Bone marrow (tissue), 2 donors: ENCODE results near the gene KIAA1958.

Source experiments
- DNase-seq, 2 donors: peaks; one replicate each; lab custom pipeline; 2025; lab: John Stamatoyannopoulos, UW

Gene KIAA1958

DNA sequence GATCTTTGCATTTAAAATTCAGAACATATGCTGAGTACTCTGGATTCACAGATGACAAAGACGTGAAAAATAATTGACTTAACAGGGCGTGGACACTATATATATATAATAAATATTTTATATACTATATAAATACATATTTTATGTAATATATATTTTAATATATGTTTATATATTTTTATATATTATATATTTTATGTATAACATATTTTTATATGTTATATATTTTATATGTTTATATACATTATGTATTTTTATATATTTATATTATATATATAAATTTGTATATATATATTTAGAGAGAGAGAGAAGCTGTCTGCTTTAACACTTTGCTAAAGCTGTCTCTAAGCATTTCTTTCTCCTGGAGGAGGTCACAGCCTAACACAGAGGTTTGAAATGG is 118.2 kb downstream of the KIAA1958 start:
- no peak for DNase-seq

DNA sequence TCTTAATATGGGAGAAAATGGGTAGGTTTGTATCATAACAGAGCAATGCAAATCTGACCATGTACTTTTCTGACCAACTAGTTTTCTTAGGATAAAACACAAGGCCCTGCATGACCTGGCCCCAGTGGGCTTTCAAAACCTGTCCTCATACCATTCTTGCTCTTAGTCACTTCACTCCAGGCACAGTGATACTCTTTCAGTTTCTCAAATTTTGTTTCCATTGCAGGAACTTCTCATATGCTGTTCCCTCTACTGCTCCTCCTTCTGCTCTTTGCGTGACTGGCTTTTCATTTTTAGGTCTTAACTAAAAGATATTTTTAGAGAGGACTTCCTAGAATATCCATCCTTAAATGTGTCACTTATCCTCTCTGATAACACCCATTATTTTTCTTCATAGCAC is 118.9 kb downstream of the KIAA1958 start:
- no peak for DNase-seq

DNA sequence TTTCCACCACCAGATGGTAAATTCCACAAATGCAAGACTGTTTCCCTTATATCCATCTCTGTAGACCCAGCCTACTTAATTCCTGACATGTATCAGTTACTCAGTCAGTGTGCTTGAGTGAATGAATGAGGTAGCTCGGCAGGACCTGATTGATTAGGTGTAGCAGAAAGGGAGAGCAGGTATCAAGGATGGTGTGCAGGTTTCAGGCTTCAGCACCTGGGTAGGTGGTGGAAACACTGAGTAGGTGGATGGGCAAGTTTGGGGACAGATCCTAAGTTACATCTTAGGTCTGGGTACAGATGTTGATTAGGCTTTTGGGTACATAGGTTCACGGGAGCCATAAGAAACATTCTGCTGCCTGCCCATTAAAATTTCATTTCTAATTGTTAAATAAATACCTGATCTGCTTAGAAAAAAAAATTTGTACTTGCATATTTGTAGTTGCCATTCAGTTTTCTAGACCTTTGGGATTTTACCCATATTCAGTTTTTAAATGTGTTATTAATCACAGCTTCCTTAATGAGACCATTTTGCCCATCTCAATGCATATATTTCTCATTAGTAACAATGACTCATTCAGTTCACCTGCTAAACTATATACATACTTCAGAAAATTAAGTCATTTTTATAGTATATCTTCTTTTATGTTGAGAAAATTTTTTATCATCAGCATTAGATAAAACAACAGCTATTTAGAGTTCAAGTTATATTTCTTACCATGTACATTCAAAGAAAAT is 119.5 kb downstream of the KIAA1958 start:
- DNase-seq = no peak

DNA sequence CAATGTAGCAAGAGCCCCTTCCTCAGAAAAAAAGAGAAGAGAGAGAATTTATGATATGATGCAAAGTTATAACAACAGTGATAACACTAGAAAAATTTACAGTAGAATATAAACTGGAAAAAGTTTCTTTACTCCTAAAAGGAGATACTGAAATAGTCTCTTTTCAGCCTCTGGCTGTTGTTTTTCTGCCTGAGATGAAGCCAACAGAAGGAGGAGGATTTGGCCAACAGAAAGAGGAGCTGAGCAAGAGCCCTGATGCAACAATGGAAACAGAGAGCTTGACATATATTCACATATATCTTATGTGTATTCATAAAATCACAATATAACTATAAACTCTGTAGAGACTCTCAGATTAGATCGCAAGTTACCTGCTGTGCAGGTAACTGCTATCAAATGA is 122.2 kb downstream of the KIAA1958 start:
- no peak for DNase-seq

DNA sequence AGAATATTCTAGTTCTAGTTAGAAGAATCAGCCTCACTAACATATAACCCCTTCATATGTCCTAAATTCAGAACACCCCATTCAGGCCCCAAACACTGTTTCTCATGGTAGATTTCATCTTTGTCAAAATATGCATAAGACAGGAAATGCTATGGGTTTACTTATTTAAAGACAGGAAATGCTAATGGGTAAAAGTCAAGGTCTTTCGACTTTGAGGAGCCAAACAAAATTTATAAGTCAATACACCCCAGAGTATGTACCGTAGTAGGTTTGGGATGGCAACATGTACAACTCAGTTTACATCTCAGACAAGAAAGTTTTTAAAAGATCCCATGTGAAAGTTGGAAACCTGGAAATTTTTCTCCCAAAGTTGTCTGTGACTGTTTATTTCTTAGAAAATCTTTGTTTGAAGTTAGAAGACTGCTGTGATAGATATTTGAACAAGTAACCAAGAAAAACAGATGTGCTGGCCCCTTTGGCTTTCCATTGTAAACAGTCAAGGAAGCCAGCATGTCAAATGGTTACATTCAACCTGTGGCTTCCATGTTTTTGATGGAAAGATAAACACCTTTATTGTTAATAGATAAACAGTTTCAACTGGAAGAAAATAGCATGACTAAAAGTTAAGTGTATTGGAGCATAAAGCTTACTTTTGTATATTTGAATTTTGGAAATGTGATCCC is 129.1 kb downstream of the KIAA1958 start:
- DNase-seq = no peak

DNA sequence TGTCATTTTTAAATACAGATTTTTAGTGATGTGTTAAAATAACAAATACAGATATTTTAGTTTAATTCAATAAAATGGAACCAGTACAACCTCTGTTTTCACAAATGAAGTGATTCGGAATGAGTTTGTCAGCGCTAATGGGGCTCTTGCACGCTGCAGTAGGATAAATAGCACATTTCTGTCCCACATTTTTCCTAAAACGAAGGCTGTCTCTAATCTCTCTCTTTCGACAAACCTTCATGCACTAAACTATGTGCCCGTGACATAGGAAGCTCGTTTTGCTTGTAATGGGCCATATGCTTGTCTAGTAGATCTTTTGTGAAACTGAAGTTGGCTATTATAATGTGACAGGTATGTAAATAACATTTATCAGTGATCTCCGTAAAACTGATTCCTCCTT is 130.7 kb downstream of the KIAA1958 start:
- DNase-seq = no peak

DNA sequence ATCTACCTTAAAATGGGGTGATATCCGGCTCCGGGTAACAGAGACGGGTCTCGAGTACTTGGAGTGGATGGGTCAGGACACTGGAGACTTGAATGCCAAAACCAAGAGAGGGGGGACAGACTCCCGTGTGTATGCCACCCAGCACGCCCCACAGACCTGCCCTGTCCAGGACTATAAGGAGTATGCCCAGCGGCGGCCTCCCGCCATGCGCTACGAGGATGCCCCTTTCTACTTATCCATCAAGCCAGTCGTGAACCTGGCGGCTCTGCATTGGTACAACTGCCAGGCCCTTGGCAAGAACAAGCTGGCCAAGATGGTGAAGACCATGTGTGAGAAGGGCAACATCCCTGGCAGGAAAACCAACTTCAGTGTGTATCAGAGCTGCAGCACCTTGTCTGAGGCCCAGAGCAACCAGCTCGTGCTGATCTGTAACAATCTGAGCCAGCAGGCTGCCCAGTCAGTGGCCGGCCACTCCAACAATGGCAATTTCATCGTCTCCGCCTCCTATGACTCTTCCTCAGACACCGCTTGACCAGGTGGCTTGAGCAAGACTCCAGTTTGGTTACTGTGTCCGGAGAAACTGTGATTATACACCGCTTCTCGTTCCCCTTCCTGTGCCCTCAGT is 131.9 kb downstream of the KIAA1958 start:
- DNase-seq = no peak

DNA sequence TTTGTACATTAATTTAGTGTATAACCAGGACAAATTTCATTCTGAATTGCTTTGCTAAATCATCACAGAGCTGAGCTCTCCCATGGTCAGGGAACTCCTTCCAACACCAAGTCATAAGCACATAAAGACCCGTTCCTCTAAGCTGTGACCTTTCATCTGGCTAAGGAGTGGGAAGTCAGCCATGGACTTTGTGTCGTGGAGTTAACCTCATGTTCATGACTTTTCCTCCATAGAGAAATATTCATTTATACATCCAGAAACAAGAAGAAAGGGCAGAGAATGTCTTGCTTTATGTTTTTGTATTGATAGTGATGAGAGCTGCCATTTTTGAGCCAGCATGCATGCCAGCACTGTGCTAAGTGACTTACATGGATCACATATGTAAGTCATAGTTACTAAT is 133.8 kb downstream of the KIAA1958 start:
- no peak for DNase-seq

DNA sequence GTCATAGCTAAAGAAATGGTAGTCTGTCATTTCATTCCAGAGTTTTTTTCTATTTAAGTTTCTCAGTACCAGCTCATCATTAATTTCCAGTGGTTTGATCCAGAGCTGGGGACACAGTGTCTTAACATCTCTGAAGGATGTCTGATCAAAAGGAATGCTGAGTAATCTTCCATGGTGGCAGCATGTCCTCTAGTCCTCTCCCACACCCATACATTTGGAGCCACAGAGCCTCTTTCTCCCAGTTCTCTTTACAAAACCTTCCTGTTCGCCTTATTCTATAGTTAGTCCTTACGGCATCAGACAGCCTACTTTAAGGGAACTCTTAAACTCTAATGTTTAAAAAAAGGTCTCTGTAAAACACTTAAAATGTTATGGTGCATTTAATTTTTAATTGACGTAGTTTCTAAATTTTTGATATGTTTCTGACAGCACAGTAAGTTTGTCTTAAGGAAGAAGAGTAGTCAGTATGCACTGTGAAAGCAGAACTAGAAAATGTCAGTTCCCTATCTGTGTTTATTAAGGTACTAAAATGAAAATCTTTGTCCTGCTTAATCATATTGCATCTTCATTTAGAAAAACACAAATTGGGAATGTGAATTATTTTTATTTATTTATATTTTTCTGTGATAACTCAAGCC is 134.5 kb downstream of the KIAA1958 start:
- DNase-seq = no peak

DNA sequence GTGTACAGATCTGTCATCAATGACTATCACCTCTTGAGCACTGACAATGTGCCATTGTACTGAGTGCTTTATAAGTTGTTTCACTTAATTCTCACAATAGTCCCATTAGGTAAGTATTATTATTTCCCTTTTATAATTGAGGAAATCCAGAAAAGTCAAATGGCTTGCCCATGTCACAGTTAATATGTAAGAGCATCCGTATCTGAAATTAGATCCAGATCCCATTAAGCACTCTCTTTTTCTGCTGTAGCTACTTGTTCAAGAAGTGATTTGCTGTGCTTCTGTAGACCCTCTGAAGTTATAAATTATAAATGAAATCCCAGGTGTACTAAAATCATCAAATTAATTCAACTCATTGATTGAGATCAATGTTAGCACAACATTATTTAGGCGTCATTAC is 136.6 kb downstream of the KIAA1958 start:
- DNase-seq = no peak

DNA sequence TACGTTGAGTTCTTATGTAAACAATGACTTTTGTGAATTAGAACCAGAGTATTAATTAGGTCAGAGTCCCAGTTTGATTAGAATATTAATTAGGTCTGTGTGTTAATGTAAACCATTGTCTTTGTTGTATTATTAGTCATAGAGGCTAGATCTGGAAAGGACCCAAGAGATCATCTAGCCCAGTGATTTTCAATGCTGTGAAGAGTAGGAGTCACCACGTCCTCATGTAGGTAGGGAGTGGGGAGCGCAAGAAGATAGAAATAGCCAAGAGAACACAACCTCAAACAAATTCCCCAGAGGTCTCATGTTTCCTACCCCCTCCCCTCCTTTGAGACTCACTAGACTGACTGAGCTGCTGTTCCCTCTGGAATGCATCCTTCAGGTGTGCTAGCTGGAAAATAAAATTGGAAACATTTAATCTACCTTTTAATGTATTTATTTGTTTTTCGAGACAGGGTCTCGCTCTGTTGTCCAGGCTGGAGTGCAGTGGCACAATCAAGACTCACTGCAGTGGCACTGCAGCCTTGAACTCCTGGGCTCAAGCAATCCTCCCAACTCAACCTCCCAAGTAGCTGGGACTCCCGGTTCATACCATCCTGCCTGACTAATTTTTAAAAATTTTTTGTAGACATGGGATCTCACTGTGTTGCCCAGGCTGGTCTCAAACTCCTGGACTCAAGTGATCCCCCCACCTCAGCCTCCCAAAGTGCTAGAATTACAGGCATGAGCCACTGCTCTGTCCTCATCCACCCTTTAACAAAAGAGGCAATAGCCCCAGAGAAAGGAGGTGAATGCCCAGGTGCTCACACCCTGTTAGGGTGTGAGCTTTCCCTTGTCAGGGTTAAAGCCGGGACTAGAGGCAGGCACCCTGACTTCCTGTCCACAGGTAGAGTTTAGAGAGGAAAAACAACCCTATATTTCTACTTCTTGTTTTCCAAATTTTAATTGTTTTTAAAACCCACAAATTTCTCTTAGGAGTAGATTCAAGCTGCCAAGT is 138.4 kb downstream of the KIAA1958 start:
- DNase-seq = no peak

DNA sequence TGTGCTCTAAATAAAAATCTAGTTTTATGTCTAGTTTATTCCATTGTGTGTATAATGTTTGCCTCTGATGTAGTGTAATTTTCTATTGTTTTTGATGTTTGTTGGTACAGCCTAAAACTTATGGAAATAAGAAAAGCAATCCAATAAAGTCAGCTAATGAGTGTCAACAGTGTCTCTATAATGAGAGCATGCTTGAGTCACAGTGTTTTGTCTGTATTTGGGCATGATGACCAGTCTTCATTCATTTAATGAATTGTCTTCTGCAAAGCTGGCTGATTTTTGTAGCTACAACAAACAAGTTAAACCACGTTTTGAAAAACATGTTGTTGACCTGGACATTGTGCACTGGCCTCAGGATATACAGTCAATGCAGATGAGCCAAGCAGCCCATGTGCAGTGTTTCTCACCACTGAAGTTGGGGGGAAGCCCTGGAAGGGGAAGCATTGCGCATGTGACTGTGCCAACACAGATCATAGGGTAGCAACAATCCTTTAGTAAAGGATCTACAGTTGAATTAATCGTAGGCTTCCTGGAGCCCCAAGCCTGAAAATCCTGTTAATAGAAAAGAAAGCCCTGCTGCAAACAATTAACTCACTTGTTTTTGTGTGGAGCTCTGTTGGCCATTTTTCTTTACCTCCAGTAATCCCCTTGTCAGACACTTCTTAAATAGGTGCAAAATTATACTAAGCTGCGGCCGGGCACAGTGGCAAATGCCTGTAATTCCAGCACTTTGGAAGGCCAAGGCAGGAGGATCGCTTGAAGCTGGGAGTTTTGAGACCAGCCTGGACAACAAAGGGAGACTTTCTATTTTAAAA is 143.3 kb downstream of the KIAA1958 start:
- no peak for DNase-seq

DNA sequence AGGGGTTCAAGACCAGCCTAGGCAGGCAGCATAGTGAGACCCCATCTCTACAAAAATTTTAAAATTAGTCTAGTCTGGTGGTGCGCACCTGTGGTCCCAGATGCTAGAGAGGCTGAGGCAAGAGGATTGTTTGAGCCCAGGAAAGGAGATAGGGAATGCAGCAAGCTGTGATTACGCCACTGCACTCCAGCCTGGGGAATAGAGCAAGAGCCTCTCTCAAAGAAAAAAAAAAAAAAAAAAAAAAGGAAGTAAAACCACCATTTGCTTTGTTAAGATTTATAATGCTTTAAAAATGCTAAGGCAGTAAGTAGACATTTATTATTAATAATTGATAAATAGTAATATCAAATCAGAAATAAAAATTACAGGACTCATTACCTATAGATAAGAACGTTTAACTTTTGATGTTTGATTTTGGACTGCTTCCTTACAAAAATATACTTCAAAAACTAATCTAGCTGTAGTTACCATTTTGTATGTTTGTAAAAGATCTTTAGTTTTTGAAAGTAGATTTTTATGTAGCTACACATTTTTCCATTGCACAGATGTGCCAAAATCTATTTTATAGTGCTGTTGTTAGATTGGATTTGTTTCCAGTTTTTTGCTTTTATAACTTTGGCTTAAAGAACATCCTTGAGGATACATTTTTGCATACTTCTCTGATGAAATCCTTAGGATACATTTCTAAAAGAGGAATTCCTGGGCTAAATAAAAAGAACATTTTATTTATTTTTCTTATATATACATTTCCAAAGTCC is 144.9 kb downstream of the KIAA1958 start:
- DNase-seq = no peak

DNA sequence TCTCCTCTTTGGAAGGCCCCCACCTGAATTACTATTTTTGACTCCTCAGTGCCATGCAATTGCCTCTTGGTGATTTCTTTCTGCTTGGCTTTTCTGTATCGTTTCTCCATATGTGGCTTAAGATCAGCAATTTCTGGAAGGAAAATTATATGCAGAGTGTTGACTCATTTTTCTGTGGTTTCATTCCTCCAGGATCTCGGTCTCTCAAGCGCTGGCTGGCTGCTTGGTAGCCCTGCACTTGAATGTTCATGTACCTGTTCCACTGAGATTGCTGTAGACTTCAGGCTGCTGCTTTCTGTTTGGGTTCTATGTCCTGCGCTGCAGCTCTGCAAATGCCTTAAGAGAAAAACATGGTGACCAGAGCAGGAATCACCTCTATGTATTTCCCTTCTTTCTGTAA is 153.7 kb downstream of the KIAA1958 start:
- no peak for DNase-seq

DNA sequence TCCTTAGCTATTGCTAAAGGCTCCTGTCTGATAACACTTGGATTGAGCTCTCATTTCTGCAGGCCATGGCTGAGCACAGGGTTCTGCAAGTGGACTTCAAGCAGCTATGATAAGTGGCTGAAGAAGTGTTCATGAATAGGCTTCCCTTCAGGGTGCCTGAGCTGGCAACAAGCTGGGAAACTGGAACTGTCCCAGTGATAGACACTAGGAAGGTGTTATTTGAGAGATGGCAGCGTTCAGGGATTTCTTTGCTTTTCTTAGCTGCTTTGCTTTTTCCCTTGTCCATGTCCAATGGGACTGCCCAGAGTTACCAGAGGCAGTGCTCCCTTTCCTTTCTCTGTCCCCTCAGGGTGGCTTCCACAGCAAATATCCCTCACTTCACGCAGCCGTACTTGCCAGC is 155.5 kb downstream of the KIAA1958 start:
- no peak for DNase-seq

DNA sequence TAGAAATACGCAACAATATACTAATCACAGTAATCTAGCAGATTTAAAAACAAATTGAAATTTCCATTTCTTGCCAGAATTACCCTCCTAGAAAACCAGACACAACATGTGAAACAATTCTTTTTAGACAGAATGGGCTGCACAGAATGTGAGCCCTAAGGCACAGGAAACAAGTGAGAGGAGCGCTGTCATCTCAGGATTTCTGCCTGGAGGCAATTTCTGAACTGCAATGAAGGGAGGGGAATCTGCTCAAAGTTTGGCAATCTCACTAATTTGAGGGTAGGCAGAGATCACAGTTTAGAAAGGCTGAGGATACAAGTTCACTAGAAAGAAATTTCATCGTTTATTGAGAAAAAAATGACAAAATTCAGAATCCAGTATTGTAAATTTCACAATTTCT is 161.0 kb downstream of the KIAA1958 start:
- DNase-seq = no peak

DNA sequence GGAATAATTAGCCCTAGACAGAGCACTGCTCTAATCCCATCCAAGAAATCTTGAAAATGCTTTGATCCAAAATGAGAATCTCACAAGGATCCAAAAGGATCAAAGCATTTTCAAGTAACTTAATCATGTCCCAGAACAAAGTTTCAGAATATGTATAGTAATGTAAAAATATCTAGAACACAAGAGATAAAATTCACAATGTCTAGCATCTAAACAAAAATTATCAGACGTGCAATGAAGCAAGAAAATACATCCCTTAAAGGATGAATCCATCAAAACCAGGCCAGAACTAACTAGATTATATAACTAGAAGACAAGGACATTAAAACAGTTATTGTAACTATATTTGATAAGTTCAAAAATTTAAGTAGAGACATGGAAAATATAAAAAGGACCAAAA is 162.0 kb downstream of the KIAA1958 start:
- no peak for DNase-seq

DNA sequence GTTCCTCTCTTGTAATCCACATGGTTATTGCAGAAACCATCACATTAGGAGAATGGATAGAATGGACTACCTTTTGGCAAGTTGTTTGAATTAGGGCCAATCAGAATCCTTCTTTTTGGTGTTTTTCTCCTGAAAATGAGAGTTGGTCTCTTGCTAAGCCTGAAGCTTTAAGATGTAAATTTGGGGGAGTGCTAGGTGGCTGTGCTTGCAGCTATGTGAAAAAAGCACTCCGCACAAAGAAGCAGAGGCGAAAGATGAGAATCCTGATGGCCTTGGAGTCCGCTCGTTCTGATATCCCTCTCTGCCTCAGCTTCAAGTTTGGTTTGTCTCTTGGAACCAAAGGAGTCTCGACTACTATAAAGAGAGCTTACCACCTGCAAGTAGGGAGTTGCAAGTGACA is 167.7 kb downstream of the KIAA1958 start:
- no peak for DNase-seq

DNA sequence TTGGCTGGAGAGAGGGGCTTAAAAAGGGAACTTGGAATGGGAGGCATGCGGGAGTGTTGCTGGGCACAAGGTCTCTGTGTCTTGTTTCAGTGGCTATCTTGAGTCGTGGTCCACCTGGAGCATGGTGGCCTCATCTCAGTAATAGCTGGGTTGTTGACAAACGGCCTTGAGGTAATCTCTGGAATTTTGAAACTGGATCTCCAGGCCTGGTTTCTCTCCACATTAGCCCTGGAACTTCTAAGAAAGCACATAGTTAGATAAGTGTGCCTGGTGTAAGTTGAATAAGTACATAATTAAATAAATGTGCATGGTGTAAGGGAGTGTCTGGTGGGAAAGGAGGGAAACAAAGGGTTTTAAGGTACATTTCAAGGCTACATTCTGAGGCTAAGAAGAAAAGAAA is 169.0 kb downstream of the KIAA1958 start:
- DNase-seq = no peak

DNA sequence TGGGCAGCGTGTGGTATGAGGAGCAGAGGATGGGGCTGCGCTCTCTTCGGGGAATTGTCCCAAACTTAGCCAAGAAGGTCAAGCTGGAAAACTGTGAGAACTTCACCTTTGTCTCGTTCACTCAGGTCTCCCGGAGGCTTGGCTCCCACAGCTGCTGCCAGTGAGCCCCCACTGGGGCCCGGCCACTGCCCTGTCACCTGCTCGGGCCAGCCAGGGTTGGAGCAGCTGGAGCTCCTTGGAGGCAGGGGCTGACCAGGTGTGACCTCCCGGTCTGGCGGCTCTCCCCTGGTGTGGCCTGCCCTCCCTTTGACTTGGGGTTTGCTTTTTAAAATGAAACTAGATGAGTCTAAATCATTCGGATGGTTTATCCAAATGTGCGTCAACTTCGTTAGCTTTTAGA is 173.3 kb downstream of the KIAA1958 start:
- DNase-seq = no peak
